Skeletal muscle tissue (tissue), 4 donors: Measurements from ENCODE around the gene MPDZ. TPM values are rescaled to one million over a fixed set of nuclear protein-coding genes. Genes with fewer than 3 reads are reported as not detected.

Experiments
- H3K27ac ChIP-seq: one replicate; pipeline ENCODE4 v1.7.0; 2013; ENCODE audit warnings: mild to moderate bottlenecking, low read depth, low read length, inconsistent platforms
- H3K27me3 ChIP-seq, 3 donors: one replicate each; pipeline ENCODE4 v1.7.0; 2013; ENCODE audit warnings: low read length in 3 of 3; ENCODE audit not compliant: control insufficient read depth in 3 of 3, insufficient read depth in 3 of 3
- H3K36me3 ChIP-seq, 3 donors: one replicate each; pipeline ENCODE4 v1.7.0; 2013; ENCODE audit warnings: low read length in 3 of 3; ENCODE audit not compliant: control insufficient read depth in 3 of 3, insufficient read depth in 3 of 3
- H3K4me1 ChIP-seq, 3 donors: one replicate each; pipeline ENCODE4 v1.7.0; 2013; ENCODE audit warnings: low read length in 3 of 3, mild to moderate bottlenecking in 3 of 3; ENCODE audit not compliant: control insufficient read depth in 3 of 3, insufficient read depth in 3 of 3
- H3K4me3 ChIP-seq, 3 donors: one replicate each; pipeline ENCODE4 v1.7.0; 2013; ENCODE audit warnings: low read length in 3 of 3
- H3K9ac ChIP-seq, 3 donors: one replicate each; pipeline ENCODE4 v1.7.0; 2013; ENCODE audit warnings: low read length in 3 of 3, mild to moderate bottlenecking in 3 of 3, moderate library complexity in 2 of 3, low read depth in 1 of 3
- H3K9me3 ChIP-seq, 3 donors: one replicate each; pipeline ENCODE4 v1.7.0; 2013; ENCODE audit warnings: low read length in 3 of 3; ENCODE audit not compliant: control insufficient read depth in 3 of 3
- total RNA-seq: library from RNA; depleted of rRNA; stranded (reverse); fragments of >200 nt; gene quantifications from one replicate; pipeline ENCODE4 v1.2.3, GENCODE V29; 2014
- donor health status: Osteomylitis.

Gene MPDZ, protein sequence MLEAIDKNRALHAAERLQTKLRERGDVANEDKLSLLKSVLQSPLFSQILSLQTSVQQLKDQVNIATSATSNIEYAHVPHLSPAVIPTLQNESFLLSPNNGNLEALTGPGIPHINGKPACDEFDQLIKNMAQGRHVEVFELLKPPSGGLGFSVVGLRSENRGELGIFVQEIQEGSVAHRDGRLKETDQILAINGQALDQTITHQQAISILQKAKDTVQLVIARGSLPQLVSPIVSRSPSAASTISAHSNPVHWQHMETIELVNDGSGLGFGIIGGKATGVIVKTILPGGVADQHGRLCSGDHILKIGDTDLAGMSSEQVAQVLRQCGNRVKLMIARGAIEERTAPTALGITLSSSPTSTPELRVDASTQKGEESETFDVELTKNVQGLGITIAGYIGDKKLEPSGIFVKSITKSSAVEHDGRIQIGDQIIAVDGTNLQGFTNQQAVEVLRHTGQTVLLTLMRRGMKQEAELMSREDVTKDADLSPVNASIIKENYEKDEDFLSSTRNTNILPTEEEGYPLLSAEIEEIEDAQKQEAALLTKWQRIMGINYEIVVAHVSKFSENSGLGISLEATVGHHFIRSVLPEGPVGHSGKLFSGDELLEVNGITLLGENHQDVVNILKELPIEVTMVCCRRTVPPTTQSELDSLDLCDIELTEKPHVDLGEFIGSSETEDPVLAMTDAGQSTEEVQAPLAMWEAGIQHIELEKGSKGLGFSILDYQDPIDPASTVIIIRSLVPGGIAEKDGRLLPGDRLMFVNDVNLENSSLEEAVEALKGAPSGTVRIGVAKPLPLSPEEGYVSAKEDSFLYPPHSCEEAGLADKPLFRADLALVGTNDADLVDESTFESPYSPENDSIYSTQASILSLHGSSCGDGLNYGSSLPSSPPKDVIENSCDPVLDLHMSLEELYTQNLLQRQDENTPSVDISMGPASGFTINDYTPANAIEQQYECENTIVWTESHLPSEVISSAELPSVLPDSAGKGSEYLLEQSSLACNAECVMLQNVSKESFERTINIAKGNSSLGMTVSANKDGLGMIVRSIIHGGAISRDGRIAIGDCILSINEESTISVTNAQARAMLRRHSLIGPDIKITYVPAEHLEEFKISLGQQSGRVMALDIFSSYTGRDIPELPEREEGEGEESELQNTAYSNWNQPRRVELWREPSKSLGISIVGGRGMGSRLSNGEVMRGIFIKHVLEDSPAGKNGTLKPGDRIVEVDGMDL (N-terminal part only)
- 40.2 TPM for total RNA-seq

DNA sequence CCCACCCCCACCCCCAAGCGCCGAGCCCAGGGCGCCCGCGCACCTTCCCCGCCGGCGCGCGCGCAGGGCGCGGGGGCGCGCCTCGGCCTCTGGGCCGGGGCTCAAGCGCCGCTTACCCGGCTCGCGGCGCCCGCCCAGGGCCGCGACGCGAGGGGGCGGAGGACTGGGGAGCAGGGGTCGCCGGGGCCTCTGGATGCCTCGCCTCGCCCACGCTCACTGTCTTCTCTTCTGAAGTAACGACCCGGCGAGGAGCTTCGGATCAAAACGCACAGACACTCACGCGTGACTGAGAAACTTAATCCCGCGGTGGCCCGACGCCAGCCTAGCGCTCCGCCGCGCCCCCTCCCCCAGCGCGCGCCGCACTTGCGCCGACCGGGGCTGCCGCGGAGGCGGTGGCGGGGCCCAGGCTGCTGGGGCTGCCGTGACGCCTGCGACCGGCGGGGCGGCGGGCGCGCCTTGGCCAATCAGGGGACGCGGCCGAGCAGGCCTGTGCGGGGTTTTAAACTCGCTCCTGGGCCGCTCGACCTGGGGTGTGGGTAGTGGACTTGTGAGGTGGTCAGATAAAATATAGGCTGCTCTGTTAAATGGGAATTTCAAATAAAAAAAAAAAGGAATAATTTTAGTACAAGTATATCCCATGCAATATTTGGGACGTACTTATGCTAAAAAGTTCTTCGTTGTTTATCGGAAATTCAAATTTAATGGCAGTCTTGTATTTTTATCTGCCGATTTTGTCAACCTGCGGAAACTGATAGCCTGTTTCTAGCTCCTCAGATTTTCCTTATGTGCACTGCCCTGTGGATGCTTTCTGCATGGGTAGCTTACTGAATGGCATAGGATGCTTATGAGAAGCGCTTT lies at the start of gene MPDZ:
Gene MPDZ (minus strand): TSS at position 409 of the 858 bp plus-strand sequence. CDS start 29,377 bp downstream, outside the sequence.
- Histone ChIP-seq H3K4me3 (peak within 1 kb of the TSS; percentile 86 to 91 (median 89)), H3K9me3 (no peaks in the 10 kb centered on the region), H3K27me3 (no peaks in the 10 kb centered on the region), H3K4me1 (peaks cover 4 to 16% (median 11%) of the 10 kb centered on the region in 3 donors), H3K36me3 (no peaks in the 10 kb centered on the region), H3K27ac (peak within 1 kb of the TSS; percentile 86), H3K9ac (peak within 1 kb of the TSS; percentile 83 to 87 (median 85))

DNA sequence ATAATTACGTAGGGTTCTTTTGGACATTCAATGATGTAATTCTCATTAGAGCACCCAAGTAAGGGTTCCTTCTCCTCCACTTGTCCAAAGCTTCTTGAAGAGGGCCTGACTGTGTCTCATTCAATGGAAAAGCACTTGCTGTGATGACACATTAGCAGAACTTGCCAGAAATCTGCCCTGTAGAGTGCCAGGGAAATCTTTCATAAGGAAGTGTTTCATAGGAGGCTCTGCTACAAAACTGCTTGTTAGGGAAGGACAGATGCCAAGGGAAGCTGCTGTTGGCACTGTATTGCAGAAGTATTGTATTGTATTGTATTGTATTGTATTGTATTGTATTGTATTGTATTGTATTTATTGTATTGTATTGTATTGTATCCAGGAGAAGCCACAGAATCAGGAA lies 45.5 kb upstream of the MPDZ start:
- no peaks in the 10 kb centered on the region for H3K36me3 ChIP-seq

DNA sequence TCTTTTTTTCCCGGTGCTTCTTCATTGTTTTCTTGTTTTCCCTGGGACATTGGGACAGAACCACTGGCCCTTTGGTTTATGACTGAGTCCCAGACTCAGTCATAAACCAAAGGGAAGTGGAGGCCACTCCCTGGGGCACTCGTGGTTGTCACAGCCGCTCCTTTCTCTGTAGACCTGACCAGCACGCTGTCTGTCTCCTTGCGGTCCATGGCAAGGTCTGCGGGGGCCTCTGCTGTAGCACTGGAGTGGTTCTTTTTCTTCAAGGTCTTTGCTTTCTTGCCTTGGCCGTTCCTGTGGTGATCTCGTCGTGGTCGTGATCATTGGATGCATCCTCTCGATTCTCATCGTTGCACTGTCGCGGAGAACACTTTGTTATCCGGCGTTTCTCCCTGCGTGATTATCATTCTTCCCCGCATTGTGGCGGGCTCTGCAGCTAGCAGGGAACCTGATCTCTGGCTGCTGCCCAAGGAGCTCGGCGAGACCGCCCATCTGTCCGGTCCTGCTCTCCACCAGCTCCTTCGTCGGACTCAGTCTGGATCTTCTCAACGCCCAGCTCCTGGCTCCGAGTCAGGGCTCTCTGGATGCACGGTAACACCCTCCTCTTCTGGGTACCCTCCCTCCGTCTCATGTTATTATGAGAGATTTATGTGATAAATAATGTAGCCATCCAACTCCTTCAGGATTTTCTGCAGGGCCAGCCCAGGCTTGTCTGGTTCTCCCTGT lies 43.5 kb upstream of the MPDZ start:
- Histone ChIP-seq H3K4me3 (no peak overlapping the region), H3K27me3 (no peaks in the 10 kb centered on the region), H3K4me1 (no peaks in the 10 kb centered on the region), H3K36me3 (no peaks in the 10 kb centered on the region), H3K27ac (no peak overlapping the region), H3K9me3 (peaks cover 0 to 1% (median under 1%) of the 10 kb centered on the region in 3 donors), H3K9ac (no peak overlapping the region)

More for the DNA sequence above, 45.5 kb upstream of the MPDZ start:
- Histone ChIP-seq H3K9me3 (no peaks in the 10 kb centered on the region), H3K4me3 (no peak overlapping the region), H3K27me3 (no peaks in the 10 kb centered on the region), H3K4me1 (no peaks in the 10 kb centered on the region), H3K9ac (no peak overlapping the region), H3K27ac (no peak overlapping the region)

DNA sequence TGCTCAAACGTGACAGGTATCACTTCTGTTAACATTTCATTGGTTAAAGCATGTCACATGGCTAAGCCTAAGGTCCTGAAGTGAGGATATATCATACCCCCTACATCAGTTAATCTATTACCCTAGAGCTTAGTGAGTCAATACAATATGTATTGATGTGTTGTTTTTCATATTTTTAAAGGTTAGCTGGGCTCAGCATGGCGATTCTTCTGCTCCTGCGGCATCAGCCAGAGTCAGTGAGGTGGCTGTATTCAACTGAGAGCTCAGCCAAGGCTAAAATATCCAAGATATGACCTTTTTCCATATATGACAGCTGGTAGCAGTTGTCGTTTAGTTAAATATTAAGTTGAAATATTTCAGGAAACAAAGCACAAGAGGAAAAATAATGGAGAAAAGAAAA lies 38.5 kb upstream of the MPDZ start:
- H3K27ac ChIP-seq: no peak overlapping the region
- H3K4me3 ChIP-seq: no peak overlapping the region
- peaks cover 0 to 4% (median 2%) of the 10 kb centered on the region in 3 donors for H3K9me3 ChIP-seq
- no peak overlapping the region for H3K9ac ChIP-seq
- H3K36me3 ChIP-seq: no peaks in the 10 kb centered on the region
- H3K27me3 ChIP-seq: no peaks in the 10 kb centered on the region
- H3K4me1 ChIP-seq: no peaks in the 10 kb centered on the region

DNA sequence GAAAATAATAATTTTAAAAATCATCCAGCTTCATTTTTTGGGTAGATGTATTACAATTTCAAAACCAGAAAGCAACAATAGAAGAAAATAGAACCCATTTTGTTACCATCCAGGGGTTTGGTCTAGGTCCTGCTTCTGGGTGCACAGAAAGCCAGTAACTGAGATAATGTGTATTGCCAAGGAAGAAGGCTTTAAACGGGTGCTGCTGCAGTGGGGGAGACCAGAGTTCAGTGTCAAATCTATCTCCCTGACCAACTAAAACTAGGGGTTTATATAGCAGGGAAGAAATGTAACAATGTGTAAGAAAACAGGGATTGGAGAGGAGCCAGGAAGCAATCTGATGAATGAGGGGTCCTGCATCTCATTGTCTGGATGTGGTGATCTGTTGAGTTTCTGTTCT lies 17.5 kb upstream of the MPDZ start:
- Histone ChIP-seq H3K27ac (no peak overlapping the region), H3K36me3 (no peaks in the 10 kb centered on the region), H3K9me3 (no peaks in the 10 kb centered on the region), H3K4me3 (no peak overlapping the region), H3K9ac (no peak overlapping the region), H3K27me3 (no peaks in the 10 kb centered on the region), H3K4me1 (no peaks in the 10 kb centered on the region)

DNA sequence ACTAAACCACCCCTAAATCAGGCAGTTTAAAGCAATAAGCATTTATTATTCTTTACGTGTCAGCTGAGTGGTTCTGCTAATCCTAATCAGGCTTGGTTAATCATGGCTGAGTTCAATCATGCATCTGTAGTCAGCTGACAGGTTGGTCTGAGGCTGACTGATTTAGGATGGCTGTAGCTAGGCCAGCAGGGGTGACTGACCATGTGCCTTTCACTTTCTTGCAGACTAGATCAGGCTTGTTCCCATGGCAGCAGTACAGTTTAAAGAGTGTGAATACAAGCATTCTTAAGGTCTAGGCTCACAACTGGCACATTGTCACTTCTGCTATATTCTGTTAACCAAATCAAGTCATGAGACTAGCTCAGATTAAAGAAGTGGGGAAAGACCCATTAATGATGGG lies 16.1 kb upstream of the MPDZ start:
- no peak overlapping the region for H3K9ac ChIP-seq
- H3K4me1 ChIP-seq: no peaks in the 10 kb centered on the region
- no peak overlapping the region for H3K4me3 ChIP-seq
- H3K27ac ChIP-seq: no peak overlapping the region
- H3K36me3 ChIP-seq: no peaks in the 10 kb centered on the region
- H3K9me3 ChIP-seq: no peaks in the 10 kb centered on the region
- H3K27me3 ChIP-seq: no peaks in the 10 kb centered on the region

DNA sequence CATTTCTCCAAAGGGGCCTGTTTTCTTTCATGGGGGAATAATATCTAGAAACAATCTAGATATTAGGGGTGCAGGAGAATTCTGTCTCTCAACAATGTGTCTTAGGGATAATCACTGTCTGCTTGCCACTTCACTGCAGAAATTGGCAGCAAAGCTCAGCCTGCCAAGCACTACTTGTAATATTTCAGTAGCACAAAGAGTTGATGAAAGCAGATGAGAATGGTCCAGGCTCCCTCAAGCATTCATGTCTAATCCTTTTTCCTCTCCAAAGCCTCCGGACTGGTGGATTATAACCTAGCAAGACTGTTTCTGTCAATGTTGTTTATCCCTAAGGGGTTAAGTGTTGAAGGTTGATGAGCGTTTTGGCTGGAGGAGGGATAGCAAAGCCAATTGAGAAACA lies 13.3 kb upstream of the MPDZ start:
- H3K27ac ChIP-seq: no peak overlapping the region
- no peak overlapping the region for H3K9ac ChIP-seq
- H3K27me3 ChIP-seq: no peaks in the 10 kb centered on the region
- no peak overlapping the region for H3K4me3 ChIP-seq
- H3K36me3 ChIP-seq: no peaks in the 10 kb centered on the region
- no peaks in the 10 kb centered on the region for H3K9me3 ChIP-seq
- H3K4me1 ChIP-seq: no peaks in the 10 kb centered on the region

DNA sequence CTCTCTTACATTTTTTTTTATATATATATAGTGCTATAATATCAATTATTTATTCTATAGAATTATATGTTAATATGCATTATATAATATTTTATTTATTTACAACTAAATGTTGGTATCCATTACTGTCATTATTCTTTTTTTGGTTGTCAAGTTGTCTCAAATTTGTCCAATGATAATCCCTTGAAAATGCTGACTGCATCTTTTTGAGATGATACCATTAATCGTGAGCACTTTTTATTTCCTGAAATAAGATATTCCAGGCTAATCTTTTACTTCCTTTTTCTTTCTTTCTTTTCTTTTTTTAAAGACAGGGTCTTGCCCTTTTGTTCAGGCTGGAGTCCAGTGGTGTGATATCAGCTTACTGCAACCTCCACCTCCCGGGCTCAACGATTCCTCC lies 12.7 kb upstream of the MPDZ start:
- no peak overlapping the region for H3K27ac ChIP-seq
- H3K36me3 ChIP-seq: no peaks in the 10 kb centered on the region
- no peak overlapping the region for H3K9ac ChIP-seq
- H3K4me3 ChIP-seq: no peak overlapping the region
- H3K9me3 ChIP-seq: no peaks in the 10 kb centered on the region
- H3K27me3 ChIP-seq: no peaks in the 10 kb centered on the region
- H3K4me1 ChIP-seq: no peaks in the 10 kb centered on the region

DNA sequence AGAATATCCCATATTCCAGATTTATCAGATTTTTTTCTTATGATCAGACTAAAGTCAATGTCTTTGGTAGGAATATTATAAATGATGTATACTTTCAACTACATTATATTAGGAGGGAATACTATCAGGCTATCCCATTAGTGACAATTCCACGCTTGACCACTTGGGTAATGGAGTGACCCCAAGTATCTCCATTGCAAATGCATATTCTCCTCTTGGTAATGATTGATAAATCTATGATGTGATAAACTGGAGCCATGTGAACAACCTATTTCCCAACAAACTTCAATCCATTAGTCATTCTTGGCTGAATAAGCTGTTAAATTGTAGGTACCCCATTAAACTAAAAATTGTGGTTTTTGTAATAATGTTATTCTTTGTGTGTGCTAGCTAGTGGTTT lies 12.2 kb upstream of the MPDZ start:
- Histone ChIP-seq H3K4me1 (no peaks in the 10 kb centered on the region), H3K9ac (no peak overlapping the region), H3K27ac (no peak overlapping the region), H3K27me3 (no peaks in the 10 kb centered on the region), H3K4me3 (no peak overlapping the region), H3K36me3 (no peaks in the 10 kb centered on the region), H3K9me3 (no peaks in the 10 kb centered on the region)
